ENCODE data around the gene CEP192.

CEP192 gene

DNA sequence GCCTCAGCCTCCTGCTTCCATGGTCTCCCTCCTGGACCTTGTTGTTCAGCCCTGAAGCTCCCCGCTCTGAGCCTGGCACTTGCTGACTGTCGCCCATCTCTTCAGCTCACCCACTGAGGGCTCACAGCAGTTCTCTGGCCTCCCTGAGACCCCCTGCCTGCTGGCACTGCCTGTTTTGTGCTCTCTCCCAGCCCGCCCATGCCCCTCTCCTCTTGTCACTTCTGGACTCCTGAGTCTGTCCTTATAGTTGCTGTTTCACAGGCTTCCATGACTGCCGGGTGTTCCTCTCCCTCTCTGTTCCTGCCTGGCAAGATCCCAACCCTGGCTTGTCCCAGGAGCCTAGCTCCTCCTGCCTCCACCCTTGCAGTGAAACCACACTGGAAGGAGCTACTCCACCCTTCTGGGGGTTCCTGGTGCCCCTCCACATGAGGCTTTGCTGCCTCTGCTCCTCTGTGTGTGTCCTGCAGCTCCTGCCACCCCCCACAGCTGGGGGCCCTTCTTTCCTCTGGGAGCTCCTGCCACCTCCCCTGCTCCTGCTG is 110.6 kb downstream of the CEP192 start:
- no peak for DNase-seq

DNA sequence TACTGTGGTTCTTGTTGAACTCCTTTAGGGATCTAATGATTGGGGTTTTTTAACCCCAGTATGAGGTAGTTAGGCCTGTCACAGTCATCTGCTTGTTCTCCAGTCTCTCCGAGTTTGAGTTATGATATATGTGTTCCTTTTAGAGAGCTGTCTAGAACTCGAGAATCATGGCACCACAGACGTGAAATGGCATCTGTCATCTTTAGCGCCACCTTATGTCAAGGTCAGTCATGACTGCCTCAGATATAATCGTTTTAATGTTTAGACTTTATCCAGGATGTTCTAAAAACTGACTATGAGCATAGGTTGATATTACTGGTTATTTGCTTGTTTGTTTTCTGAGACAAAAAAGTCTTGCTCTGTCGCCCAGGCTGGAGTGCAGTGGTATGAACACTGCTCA is 112.2 kb downstream of the CEP192 start:
- DNase-seq = no peak

GRCh38 chr18:13105059-13105458 is 113.9 kb downstream of the CEP192 start:
- no peak for DNase-seq

GRCh38 chr18:13107074-13107473 is 115.9 kb downstream of the CEP192 start:
- DNase-seq = no peak

DNA sequence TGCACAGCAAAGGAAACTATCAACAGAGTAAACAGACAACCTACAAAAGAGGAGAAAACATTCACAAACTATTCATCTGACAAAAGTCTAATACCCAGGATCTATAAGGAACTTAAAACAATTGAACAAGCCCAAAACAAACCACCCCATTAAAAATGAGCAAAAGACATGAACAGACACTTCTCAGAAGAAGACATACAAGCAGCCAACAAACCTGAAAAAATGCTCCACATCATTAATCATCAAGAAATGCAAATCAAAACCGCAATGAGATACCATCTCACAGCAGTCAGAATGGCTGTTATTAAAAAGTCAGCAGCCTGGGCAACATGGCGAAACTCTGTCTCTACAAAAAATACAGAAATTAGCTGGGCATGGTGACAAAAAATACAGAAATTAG is 117.2 kb downstream of the CEP192 start:
- DNase-seq = no peak

DNA sequence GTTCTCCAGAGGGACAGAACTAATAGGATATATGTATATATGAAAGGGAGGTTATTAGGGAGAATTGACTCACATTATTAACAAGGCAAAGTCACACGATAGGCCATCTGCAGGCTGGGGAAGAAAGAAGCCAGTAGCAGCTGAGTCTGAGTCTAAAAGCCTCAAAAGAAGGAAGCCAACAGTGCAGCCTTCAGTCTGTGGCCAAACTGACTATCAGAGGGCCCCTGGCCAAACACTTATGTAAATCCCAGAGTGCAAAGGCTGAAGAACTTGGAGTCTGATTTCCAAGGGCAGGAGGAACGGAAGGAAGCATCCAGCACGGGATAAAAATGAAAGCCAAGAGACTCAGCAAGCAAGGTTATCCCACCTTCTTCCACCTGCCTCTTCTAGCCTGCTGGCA is 119.4 kb downstream of the CEP192 start:
- DNase-seq = no peak

GRCh38 chr18:13112982-13113381 is 121.8 kb downstream of the CEP192 start:
- no peak for DNase-seq

GRCh38 chr18:13120255-13120654 is 129.1 kb downstream of the CEP192 start:
- DNase-seq = no peak

- DNase-seq = no peak
These were observed 129.8 kb downstream of the CEP192 start for GRCh38 chr18:13120983-13121441.

DNA sequence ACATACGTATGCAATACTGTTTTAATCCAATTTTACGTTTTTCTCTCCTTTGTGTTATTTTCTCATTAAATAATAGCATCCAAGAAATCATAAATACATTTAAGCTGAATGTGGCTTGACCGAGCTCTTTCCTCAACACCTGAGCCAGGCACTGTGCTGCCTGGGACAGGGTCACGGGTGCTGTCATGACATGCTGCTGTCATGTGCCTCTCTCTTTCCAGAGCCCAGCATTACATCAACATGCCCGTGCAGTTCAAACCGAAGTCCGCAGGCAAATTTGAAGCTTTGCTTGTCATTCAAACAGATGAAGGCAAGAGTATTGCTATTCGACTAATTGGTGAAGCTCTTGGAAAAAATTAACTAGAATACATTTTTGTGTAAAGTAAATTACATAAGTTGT is 133.2 kb downstream of the CEP192 start:
- DNase-seq = no peak

GRCh38 chr18:13125191-13125590 is 134.0 kb downstream of the CEP192 start:
- no peak for DNase-seq

- DNase-seq = no peak
These were observed 135.9 kb downstream of the CEP192 start for GRCh38 chr18:13126966-13127598.

DNA sequence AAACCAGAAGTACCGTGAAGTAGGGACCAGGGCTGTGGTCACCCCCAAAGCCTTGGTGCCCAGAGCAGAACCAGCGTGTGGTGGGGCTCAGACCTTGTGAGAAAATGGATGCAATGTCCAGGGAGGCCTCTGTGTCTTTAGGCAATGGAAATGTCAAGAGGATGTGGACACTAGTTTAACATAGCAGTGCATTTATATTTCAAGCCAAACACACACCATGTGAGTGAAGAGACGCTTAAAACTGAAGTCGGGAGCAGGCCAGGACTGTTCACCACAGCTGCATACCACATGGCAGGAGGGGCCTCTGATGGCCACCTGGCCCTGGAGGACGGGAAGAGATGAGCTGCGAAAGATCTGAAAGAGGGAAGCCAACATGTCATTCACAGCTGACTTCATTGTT is 140.1 kb downstream of the CEP192 start:
- no peak for DNase-seq

- no peak for DNase-seq
These were observed 143.6 kb downstream of the CEP192 start for GRCh38 chr18:13134551-13135401.

GRCh38 chr18:13136056-13136903 is 145.1 kb downstream of the CEP192 start:
- no peak for DNase-seq

- no peak for DNase-seq
These were observed 145.9 kb downstream of the CEP192 start for GRCh38 chr18:13136904-13137669.

GRCh38 chr18:13137670-13138419 is 146.7 kb downstream of the CEP192 start:
- DNase-seq = no peak

DNA sequence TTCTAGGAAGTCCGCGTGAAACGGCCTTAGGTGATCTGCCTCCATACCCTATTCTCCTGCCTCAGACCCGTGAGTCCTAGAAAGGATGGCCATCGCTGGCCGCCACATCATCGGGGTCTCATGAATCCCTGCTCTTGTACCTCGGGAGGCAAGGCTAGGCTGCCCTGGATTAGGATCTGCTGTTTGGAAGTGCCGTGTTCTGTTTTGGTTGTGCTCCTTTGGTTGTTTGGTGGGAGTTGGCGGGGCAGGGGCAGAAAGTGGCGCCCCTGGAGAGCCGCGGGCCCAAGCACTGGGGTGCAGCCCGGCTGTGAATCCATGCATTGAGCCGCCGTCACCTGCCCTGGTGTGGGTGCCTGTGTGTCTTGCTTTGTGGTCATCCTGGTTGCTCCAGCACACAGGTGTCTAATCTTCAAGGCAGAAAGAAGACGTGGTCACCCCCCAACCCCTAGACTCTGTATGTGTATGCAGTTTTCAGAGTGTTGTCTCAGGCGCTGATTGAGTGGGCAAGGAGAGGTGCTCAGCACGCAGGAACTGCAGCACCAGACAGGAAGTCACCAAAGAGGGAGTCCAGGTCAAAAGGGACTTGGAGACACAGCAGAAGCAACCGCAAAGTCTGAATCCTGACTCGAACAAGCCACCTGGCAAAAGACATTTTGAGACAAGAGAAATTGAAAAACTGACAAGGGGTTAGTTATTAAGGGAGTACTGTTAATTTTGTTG is 147.4 kb downstream of the CEP192 start:
- no peak for DNase-seq

- no peak for DNase-seq
These were observed 148.8 kb downstream of the CEP192 start for GRCh38 chr18:13139885-13140450.

DNA sequence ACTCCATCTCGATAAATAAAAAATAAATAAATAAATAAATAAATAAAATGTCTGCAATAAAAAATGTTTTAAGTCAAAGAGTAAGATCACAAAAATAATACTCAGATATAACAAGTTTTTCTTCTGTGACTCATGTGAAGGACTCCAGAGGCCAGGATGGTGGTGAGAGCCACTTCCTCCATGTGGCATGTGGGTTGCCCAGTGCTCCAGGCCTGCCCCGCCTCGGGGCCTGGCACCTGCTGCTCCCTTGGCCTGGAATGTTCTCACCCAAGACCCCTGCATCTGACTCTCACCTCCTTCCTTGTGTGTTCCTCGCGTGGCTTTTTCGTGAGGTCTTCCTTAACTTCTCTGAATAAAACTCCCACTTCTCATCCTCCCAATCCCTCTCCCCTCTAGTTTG is 150.0 kb downstream of the CEP192 start:
- DNase-seq = no peak

All from NCI-H1092 (cell line).